GM21737 (cell line): ENCODE results near the gene SPRY4.
"Not testable (repeated sequence)": the region's sequence is repeated elsewhere in the genome, so short reads cannot be mapped to it uniquely, and the experiment has no call there.

ENCODE experiments used
- ATAC-seq: cut with Tn5 transposase; IDR thresholded peaks from one replicate; pipeline ENCODE4 v1.9.1; 2021; ENCODE audit warnings: mild to moderate bottlenecking, moderate library complexity; ENCODE audit not compliant: unreplicated experiment

Gene SPRY4

GRCh38 chr5:142264084-142264483, 60.7 kb downstream of the SPRY4 start:
- not testable (repeated sequence) for ATAC-seq

GRCh38 chr5:142263346-142263745, 61.5 kb downstream of the SPRY4 start:
- no peak for ATAC-seq

- no peak for ATAC-seq
These were observed 62.1 kb downstream of the SPRY4 start for GRCh38 chr5:142262683-142263082.
